HPDE6-E6E7 (cell line): ENCODE data around the gene GRIK1.

ENCODE experiments used
- DNase-seq: peaks from one replicate; pipeline ENCODE4 v3.0.0; 2011; ENCODE audit warnings: missing footprints; ENCODE audit errors: extremely low spot score

Gene GRIK1

DNA sequence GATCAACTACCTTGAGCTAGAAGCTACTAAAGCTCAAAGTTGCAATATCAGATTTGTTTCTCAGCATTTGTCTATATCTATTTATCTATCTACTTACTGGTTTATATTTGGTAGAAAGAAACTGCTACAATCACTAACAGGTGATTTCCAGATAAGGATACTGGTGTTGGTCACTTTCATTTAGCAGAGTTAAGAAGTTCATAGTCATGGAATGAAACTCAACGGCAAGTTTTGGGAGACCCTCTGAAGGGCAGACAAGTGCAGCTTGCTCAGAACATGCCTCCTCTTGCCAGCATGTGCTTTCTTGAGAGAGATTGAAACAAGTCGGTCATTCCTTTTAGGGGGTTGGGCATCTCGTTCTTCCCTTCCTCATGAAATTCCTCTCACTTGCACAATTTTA is 296.5 kb downstream of the GRIK1 start:
- no peak for DNase-seq

DNA sequence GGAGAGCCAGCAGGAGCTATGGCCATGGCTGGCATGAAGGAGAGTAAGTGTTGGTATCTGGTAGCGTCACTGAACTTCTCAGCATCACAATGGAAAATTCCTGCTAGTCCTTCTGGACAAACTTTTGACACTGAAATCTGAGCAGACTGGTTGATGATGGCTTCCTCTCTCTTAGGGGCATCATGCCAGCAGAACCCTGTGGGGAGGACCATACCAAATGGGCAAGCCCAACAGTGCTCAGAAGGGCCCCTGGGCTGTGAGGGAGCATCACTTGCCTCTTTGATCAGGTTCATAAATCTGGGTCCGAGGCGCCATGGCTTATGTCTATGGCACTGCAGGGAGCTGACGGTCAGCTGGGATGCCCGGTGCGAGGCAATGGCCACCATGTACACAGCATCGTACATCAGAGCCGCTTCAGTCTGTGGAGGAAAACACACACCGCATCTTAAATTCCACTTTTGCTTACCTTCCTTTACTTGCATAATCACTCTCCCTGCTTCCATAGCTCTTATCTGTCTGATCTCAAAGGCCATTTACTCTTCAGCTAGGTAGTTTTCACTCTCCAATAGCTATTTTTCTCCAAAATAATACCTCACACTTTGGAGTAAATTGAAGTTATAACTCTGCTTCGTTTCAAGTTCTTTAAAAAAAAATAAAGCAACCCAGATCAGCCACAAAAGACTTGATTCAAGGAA is 297.1 kb downstream of the GRIK1 start:
- no peak for DNase-seq

DNA sequence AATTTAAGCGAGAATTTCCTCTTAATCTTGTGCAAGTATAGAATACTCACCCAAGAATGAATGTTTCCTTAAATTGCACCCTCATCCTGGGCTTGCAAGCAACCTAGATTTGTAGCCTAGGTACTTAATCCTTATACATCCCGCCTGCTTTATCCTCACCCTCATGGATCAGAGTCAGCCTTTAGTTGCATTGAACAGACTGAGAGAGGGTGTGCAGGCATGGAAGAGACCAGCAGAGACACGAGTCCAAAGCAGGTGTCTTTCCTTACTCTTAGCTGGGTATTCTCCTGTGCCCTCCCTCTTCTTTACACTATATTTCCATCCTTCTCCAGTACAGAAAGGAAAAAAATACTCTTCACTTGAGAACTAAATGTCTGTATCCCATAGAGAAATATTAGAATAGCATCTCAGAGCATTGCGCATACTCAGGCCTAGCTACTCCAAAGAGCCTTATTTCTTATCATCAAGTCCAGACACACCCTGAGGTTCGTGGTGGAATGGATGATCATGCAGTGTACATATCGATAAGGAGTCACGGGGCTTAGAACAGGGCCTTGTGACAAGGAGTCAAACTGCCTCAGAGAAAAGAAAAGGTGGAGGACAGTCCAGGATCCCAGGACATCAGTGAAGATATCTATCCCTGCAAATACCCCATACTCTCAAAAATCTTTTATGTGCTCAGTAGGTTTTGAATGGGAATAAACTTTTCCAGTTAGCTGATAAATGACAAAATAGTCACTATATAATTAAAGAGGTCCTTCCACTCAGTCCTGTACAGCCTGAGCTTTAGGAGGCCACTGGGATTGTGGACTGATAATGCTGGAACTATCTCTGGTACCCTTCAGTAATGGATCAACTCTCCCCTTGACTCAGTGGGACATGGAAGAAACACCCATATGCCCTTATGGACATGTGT is 297.9 kb downstream of the GRIK1 start:
- DNase-seq, result no peak

DNA sequence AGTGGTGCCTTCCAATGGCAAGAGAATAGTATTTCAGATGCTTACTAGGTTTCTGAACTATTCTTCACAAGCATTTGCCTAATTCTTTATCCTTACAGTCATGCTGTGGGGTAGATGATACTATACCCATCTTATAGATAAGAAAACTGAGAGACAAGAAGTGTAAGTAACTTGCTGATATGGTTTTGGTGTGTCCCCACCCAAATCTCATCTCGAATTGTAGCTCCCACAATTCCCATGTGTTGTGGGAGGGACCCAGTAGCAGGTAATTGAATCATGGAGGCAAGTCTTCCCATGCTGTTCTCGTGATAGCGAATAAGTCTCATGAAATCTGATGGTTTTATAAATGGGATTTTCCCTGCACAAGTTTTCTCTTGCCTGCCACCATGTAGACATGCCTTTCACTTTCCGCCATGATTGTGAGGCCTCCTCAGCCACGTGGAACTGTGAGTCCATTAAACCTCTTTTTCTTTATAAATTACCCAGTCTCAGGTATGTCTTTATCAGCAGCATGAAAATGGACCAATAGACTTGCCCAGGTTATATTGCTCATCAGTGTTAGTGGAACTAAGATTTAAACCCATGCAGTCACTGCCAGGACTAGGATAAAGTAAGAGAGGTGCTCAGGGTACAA is 298.7 kb downstream of the GRIK1 start:
- no peak for DNase-seq

DNA sequence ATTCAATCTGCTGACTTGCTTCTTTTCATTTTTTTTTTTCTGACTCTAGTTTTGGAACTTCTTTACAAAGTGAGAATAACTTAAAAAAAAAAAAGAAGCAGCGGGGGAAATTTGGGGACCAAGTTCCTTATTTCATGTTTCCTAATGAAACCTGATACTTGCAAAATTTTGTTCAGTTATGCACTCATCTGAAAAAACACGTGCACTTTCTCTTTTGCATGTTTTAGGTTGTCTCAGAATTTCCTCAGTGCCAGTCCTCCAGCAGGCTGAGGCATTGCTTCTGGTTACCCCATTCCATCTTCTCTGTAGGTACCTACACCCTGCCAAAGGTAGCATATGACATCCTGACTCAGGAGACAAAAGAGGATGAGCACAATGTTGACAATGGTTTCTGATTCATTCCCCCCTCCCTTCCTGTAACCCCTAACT is 299.7 kb downstream of the GRIK1 start:
- DNase-seq, result no peak

DNA sequence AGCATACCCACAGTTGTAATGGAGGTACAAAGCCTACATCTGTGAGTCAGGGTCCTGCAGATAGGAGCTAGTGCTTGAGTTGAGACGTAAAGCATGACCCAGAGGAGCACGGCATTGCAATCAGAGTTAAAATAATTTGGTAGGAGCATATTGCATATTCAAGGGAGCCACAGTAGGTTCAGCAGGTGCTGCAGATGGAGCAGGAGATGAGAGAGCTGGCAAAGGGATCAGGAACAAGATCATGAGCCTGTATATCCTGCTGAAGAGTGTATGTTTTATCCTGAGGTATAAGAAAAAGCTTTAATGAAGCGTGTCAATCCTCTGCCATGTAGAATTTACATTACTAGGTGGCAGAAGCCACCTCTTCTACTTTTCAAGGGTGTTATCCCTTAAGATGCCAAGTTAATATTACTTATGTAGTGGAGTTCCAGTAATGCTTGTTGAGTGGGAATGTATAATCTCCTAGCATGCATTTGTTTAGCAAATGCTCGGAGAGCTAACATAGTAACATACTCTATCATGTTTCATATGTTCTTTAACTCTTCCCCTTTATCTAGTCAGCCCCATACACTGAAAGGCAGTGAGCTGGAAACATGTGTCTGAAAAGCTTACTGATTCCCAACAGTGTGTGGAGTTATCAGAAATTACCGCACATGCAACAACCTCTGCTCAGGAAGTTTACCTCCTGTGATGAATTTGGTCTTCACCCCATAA is 300.3 kb downstream of the GRIK1 start:
- no peak for DNase-seq

DNA sequence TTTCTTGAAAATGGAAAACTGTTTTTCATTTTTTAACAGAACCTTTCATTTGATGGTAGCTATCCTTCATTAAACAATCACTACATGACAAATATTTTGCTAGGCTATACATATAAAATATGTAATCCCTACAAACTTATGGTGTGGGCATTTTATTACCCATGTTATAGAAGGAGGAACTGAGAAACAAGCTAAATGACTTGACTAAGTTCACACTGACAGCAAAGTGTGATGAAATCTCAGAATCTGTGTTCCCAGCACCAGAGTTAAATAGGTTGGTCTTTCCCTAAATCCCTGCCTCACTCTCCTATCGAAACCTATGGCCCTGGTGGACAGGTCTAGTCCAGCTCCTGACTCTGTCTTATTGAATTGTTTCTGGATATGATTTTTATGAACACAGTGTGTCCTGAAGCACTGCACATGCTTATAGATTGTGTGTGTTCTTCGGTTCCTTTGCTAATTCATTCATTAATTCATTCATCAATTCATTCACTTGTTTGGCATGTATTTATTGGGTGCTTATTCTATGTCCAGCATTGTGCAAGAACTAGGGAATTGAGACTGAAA is 301.0 kb downstream of the GRIK1 start:
- no peak for DNase-seq

DNA sequence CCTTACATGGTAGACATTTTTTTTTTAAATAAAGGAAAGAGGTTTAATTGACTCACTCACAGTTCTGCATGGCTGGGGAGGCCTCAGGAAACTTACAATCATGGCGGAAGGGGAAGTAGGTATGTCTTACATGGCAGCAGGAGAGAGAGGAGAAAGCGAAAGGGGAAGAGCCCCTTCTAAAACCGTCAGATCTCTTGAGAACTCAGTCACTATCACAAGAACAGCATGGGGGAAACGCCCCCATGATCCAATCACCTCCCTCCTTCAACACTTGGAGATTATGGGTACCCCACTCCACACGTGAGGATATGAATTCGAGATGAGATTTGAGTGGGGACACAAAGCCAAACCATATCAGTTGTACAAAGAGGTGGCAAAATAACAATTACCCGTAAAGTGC is 301.7 kb downstream of the GRIK1 start:
- no peak for DNase-seq

DNA sequence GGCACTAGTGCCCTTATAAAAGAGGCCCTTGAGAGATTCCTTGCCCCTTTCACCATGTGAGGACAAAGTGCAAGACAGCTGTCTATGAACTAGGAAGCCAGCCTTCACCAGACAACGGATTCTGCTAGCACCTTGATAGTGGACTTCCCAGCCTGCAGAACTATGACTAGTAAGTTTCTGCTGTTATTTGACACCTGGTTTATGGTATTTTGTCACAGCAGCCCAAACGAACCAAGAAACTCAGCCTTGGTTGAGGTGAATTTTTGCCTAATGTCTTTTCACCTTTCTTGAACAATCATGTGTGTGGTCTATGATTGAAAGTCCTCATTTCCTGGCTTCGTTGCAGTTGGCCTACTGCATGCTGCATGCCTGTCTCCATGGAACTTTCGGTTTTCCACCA is 302.2 kb downstream of the GRIK1 start:
- no peak for DNase-seq

DNA sequence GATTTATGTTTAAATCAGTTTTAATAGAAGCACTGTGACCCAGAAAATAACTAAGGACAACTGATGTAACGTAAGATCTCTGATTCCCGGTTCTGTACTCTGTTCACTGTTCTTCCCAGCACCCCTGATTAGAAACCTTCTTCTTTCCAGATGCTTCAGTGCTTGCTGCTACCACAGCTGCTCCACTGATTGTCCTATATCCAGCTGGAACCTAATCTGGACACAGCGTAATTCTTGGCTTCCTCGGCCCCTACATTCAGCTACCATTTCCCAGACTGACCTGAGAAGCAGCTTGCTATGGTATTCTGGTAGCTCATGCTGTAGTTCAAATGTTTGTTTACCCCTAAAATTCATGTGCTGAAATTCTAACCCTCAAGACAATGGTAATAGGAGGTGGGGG is 302.7 kb downstream of the GRIK1 start:
- no peak for DNase-seq

DNA sequence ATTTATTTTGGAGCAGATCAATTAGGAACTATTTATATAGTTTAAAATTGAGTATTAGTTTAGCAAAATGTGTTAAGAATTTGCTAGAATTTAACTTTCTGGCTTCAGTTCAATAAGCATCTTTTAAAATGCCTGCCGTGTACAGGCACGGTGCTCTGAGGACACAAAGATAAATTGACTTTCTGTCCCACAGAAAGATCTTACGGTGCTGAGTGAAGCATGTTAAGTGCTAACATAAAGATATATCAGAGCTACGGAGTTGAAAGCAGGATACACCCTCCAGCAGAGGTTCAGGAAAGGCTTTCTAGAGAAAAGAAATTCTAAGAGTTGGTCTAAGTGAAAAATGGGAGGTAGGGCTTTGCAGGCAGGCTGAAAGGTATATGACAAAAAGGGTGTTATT is 305.4 kb downstream of the GRIK1 start:
- DNase-seq, result no peak

DNA sequence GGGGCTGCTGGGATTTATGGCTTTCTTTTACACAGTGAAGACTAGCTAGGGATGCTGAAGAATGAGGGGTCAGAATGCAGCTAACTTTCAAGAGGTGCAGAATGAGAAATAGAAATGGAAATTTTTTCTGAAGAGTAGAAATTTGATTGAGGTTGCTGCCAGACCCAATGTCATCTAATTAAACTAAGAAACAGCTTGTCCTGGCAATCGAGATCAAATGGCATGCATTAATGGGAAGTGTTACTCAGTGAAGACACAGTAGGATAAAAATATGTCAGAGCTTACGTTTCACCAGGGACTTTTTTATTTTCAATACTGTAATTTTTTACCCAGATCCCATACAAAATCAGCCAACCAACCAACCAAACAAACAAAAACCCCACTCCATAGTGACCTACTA is 306.0 kb downstream of the GRIK1 start:
- no peak for DNase-seq

DNA sequence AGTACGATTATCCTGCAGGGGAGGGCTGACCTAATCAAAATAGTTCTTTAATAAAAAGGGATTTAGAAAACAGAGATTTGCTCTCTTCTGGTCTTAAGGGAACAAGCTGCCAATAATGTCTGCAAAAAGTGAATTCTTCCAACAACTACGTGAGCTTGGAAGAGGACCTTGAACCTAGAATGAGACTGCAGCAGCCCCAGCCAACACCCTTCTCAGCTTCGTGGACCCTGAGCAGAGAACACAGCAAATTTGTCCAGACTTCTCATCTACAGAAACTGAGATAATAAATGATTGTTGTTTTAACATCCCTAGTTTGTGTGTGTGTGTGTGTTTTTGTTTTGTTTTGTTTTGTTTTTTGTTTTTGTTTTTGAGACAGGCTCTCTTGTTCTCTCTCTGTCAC is 309.4 kb downstream of the GRIK1 start:
- DNase-seq, result no peak

DNA sequence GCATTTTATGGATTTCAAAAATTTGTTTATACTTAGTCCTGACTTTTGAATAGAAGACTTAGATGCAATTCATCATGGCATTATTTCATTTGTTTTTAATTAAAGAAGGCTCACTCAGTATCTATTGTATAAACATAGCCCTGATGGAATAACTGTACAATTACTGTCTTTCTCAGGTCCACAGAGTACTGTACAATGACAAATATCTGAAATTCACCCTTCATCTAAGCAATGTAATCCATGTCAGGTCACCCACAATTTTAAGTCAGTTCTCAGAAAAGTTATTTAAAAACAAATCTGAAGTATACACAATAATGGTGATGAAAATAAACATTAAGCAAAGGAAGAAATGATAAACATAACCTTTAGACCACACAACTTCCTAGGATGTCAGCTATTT is 311.9 kb downstream of the GRIK1 start:
- DNase-seq, result no peak

DNA sequence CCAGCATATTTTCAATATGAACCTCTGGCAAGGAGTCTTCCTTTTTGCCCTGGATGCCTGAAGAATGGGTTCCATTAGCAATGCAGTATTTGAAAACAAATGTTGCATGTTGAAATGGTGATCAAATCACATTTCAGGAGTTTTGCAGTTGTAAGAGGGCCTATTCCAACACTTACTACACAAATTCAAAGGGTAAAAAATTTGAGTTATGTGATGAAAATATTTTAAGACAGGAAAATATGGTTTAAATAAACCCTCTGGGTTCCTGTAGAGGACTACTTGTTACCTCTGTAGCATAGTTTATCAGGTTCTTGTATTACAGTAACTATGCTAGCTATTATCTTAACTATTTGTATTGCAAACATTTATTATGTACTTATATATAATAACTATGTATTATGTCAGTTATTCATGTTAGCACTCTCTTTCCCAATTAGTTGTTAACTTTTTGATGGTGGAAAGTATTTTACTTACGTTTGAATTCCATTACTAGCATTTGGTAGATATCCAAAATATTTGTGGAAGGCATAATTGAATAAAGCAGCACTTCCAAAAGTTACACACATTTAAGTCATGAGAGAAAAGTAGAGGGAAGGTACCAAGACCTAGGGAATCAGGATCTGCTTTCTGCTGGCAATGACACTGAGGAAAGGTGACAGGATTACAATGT is 312.9 kb downstream of the GRIK1 start:
- no peak for DNase-seq

DNA sequence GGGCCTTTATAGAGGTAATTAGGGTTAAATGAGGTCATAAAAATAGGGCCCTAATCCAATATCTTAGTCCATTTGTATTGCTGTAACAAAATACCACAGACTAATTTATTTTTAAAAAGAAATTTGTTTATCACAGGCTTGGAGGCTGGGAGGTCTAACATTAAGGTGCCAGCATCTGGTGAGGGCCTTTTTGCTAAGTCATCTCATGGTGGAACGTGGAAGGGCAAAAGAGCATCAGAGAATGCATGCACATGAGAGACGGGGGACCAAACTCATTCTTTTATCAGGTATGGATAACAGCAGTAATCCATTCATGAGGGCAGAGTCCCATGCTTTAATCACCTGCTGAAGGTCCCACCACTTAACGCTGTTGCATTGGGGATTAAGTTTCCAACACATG is 313.8 kb downstream of the GRIK1 start:
- no peak for DNase-seq

DNA sequence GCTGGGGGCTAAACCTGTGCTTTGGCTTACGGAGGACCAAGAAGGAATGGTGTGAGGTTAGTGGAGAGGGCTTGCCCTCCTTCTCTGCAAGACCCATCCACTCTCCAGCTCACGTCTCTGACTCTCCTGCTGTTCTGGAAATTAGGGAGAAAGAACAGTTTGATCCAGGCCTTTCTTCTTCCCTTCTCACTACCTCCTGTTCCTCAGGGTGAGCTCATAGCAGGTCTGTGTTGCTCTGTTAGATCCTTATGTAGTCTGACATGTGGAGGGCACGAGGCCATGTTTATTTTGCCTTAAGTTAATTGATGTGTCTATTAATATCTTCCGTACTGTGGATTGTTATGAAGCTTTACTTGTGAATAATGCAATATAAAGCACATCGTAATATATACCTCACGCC is 315.0 kb downstream of the GRIK1 start:
- no peak for DNase-seq

DNA sequence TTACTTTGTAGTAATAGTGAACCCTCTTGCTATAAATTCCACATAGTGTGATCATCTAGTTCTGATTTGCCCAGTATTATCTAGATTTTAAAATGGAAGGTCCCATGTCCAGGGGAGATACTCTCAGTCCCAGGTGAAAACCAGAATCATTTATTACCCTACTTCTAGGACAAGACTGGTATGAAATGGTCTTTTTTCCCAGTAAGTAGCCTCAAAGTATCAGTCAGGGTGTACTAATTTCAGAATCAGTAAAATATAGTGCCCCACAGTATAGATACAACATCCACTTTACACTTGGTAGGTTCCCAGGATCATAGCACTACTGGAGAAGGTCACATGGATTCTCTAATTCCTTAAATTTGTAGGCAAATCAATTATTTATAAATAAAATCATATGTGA is 318.3 kb downstream of the GRIK1 start:
- DNase-seq, result no peak

DNA sequence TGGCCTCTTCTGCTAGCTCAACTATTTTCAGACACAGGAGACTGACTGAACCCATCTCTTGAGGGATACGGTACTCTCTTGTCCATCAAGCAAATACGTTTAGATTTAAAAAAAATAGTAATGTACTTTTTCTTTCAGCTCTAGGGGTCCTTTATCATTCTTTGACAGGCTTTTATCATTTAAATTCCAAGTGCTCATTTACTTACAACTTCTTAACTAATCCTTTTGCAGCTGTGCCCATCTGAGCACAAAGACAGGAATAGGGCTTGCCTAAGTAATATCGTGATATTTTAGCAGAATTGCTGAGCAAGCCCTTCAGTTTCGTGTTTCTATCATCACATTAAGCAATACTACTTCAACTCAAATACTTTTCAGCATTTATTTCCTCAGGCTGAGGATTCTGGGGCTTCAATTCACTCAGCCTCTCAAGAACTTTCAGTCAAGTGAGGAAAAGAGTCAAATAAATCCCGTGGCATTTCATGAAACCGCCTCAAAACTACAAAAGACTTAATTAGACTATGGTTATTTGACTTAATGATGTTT is 323.5 kb downstream of the GRIK1 start:
- no peak for DNase-seq

DNA sequence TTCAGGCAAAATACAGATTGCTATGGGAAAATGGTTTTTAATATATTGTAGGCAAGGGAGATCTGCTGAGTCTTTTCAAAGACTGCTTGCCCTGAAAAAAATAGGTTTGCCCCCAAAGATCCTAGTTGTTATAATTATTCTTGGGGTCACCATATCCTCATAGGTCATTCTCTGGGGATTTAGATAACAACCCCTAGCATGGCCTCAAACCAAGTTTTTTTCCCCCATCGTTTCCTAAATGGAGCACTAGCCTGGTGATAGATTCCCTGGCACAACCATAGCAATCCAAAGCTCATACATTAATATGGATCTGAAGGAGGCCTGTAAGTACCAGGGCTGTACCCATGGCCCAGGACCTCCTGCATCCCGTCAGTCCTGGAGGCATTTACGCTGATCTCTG is 325.9 kb downstream of the GRIK1 start:
- no peak for DNase-seq

DNA sequence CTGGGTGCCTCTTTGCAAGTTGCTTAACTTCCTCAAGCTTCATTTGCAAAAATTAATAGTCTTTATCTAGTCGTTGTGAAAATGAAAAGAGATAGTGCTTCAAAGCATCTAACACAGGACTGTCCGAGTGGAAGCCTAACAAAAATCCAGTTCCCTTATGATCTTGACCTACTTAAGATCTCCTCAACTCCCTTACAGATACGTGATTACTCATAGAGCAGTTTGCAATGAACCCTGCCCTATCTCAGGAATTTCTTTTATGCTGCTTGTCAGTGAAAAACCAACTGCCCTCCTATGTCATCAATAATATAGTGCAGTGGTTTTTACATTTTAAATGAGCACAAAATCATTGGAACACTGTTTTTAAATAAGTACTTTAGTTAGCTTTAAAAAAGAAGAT is 326.8 kb downstream of the GRIK1 start:
- no peak for DNase-seq
